ENCODE data around the gene KMT5B.

Gene KMT5B

GRCh38 chr11:68179847-68180246, 33.2 kb downstream of the KMT5B start:
- DNase-seq, result no peak

- no peak for DNase-seq
Observed at GRCh38 chr11:68177877-68178276, 35.2 kb downstream of the KMT5B start.

- no peak for DNase-seq
Observed at GRCh38 chr11:68173926-68174325, 39.2 kb downstream of the KMT5B start.

- DNase-seq, result no peak
Observed at GRCh38 chr11:68169442-68169841, 43.7 kb downstream of the KMT5B start.

GRCh38 chr11:68168694-68169093, 44.4 kb downstream of the KMT5B start:
- no peak for DNase-seq

GRCh38 chr11:68167474-68167873, 45.6 kb downstream of the KMT5B start:
- no peak for DNase-seq

DNA sequence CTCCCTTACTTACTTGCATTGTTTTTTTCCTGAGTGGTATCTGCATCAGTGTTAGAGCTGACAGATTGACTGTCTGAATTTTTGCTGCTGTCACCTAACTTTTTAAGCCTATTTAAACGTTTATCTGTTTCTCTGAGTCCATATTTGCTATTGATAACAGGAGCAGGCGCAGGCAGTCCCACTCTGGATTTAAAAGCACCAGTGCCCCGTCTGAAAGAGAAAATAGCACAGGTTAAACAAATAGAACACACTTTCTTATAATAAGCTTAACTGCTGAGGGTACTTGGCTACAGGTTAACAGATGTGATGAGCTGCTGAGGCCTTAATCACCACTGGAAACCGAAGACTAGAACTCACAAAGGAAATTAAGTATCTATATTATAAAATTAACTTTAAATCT, 46.1 kb downstream of the KMT5B start:
- no peak for DNase-seq

- no peak for DNase-seq
Observed at GRCh38 chr11:68165601-68166000, 47.5 kb downstream of the KMT5B start.

DNA sequence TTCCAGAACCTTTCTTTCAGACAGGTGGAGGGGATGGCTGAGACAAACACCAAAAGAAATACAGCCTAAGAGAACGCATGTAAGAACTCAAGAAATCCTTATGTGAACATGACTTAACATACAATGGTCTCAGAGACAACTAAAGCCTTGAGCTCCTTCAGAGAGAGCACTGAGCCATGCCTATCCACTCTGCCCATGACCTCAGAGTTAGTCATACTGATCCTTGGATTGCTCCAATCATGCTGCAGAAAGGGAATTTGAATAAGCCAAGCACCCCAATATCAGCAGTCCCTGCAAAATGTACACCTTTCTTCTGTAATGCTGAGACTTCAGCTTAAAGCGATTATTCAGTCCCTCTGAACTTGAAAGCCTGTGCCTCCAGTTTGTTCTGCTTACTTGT, 48.7 kb downstream of the KMT5B start:
- no peak for DNase-seq

DNA sequence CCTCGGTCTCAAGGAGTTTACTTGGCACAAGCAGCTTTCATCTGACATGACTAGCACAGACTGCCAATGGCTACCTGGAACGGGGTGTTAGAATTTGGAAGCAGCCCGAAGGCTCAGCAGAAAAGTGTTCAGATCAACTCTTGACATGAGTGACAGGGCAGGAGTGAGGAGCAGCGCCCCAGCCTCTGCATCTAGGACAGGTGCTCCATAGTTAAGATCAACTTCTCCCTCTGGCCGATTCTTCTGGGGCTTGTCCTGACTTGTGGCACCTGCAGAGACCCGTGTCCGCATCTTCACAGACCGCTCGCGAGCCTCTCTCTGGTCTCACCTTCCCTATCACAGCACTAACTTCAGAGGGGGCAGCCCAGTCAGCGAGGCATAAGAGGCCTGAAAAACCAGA, 49.4 kb downstream of the KMT5B start:
- DNase-seq, result no peak

DNA sequence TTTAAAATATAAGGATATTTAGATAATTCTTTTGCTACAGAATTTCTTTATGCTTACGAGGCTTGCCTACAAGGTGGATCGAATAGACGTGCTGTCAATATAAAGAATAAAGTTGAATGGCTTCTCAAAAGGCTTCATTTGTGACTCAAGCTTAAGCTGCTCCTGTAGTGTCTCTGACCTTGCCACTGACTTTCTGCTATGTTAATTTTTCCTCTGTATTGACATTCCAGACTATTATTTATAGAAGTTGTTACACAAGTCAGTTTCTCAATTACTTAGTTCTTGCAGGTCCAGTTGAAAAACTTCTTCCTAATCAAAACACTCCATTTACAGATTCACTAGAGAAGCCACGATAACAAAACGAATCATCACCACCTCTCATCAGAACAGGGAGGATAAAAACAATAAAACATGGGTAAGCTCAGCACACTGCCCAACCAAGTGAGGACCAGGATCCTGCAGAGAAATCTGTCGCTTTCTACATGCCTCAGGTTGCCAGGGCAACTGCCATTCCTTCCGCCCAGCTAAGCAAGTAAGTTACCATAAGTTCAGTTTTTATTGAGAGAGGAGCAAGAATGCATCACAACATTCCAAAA, 52.9 kb downstream of the KMT5B start:
- no peak for DNase-seq

GRCh38 chr11:68159665-68160064, 53.4 kb downstream of the KMT5B start:
- DNase-seq, result no peak

- no peak for DNase-seq
Observed at GRCh38 chr11:68159161-68159560, 53.9 kb downstream of the KMT5B start.

- no peak for DNase-seq
Observed at GRCh38 chr11:68158580-68158979, 54.5 kb downstream of the KMT5B start.

- no peak for DNase-seq
Observed at GRCh38 chr11:68153742-68154141, 59.4 kb downstream of the KMT5B start.

GRCh38 chr11:68150037-68150436, 63.1 kb downstream of the KMT5B start:
- DNase-seq, result peak; percentile 90

- DNase-seq, result no peak
Observed at GRCh38 chr11:68149417-68149816, 63.7 kb downstream of the KMT5B start.

DNA sequence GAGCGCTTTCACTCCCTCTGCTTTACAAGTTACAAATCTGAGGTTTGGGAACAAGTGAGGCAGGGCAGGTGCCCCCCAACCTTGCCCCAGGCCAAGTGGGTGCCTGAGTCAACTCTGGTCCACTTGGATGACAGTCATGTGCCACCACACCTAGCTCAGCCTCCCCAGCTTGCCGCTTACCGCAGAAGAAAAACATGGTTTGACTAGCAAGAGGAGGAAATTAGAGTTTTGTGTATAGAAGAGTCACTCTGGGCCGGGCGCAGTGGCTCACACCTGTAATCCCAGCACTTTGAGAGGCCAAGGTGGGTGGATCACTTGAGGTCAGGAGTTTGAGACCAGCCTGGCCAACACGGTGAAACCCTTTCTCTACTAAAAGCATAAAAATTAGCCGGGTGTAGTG, 64.2 kb downstream of the KMT5B start:
- DNase-seq, result no peak

- DNase-seq, result no peak
Observed at GRCh38 chr11:68148071-68148805, 64.9 kb downstream of the KMT5B start.

DNA sequence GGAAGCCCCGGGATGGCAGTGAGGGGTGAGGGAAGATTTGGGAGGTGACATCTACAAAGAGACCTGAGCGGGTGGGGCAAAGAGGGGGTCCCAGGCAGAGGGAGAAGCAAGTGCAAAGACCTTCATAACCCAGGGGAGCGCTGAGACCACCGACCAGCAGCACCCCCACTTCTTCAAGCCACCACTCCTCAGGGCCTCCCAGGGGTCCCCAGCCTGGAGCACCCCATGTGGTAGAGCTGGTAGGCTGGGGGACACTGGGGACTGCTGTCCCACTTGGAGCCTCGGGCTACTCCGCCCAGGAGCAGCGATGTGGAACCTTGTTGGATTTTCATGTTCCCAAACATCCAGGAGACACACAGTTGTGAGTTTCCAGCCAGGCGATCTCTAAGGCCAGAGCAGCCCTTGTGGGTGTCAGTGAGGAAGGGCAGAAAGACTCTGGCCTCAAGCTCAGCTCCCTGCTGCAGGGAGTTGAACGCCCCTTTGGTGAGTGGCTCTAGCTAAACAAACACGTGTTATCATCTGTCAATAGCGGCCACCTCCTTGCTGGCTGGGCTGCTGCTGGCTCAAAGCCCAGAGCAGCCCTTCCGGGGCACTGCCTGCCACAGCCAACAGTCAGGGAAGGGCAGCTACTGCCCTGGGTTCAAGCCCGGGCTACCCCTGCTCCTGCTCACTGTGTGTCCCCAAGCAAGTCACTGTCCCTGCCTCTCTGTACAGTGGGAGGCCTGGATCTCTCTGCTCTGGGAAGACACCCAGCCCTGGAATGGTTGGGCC, 66.2 kb downstream of the KMT5B start:
- DNase-seq, result peak; percentile 97

DNA sequence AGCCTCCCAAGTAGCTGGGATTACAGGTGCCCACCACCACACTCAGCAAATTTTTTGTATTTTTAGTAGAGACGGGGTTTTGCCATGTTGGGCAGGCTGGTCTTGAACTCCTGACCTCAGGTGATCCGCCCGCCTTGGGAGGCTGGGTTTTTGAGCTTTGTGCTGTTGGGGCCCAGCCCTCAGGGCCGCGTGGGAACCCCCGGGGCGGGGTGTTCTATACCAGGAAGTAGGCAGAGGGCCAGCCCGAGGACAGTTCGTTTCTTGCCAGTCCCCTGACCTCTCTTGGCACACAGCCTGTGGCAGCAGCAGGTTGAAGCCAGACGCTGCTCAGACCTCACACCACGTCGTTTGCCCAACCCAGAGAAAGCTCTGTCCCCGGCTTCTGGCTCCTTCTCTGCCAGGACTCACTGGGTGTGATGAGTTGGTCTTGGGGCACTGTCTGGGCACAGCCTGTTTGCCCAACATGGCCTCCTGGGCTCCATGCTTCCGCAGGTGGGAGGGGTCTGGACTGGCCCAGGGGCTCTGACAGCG, 67.0 kb downstream of the KMT5B start:
- no peak for DNase-seq

GRCh38 chr11:68145120-68145866, 67.8 kb downstream of the KMT5B start:
- no peak for DNase-seq

GRCh38 chr11:68143310-68143689, 69.8 kb downstream of the KMT5B start:
- DNase-seq, result no peak

All from OCI-M1 (cell line).